Stomach smooth muscle (tissue), 2 donors: ENCODE data around the gene FHOD3.

Experiments used
- H3K27ac ChIP-seq: one replicate; pipeline ENCODE4 v1.7.0; 2013; ENCODE audit warnings: mild to moderate bottlenecking, low read length, inconsistent platforms
- H3K27me3 ChIP-seq, 2 donors: one replicate each; pipeline ENCODE4 v1.7.0; 2013; ENCODE audit warnings: low read length in 2 of 2; ENCODE audit not compliant: insufficient read depth in 2 of 2, control insufficient read depth in 1 of 2
- H3K36me3 ChIP-seq, 2 donors: one replicate each; pipeline ENCODE4 v1.7.0; 2013; ENCODE audit warnings: low read length in 2 of 2; ENCODE audit not compliant: control insufficient read depth in 2 of 2, insufficient read depth in 2 of 2
- H3K4me1 ChIP-seq: one replicate; pipeline ENCODE4 v1.7.0; 2013; ENCODE audit warnings: low read length; ENCODE audit not compliant: control insufficient read depth, insufficient read depth
- H3K4me3 ChIP-seq, 2 donors: one replicate each; pipeline ENCODE4 v1.7.0; 2013; ENCODE audit warnings: low read length in 2 of 2
- H3K9ac ChIP-seq, 2 donors: one replicate each; pipeline ENCODE4 v1.7.0; 2013; ENCODE audit warnings: low read length in 2 of 2, mild to moderate bottlenecking in 1 of 2
- H3K9me3 ChIP-seq, 2 donors: one replicate each; pipeline ENCODE4 v1.7.0; 2013; ENCODE audit warnings: low read length in 2 of 2; ENCODE audit not compliant: control insufficient read depth in 2 of 2
- donor health status: healthy.
- donor health status: Pancreatic carcinoma.

FHOD3 gene

DNA sequence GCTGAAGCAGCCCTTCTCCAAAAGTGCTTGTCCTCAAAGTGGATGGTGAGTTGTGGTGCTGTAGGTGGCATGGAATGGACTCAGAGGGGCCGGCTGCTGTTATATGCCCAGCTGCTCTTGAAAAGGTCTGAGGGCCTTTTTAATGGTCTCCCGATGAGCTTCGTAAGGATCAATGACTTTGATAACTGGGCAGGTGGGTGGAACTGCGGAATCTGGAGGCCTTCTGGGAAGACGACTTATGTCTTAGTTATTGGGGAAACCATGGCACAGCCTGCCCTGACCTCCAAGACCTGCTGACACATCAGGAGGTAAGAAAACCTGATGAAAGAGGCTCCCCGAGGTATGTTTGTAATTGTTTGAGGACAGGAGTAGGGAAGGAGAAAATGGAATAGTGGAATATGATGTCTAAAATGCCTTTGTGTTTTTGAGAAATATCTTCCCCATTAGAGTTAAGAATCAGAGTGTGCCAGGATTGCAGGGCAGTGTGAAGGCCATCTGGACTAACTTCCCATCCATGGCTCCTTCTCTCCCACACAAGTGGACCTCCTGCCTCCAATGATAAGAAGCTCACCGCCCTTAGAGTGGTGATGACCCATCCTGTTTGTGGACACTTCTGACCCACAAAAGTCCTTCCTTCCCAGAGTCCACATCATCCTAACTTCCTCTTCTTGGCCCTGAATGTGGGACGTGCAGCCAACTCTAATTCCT lies 236.1 kb downstream of the FHOD3 start:
- no peaks in the 10 kb centered on the region for H3K9me3 ChIP-seq
- H3K27ac ChIP-seq: no peak overlapping the region
- H3K4me1 ChIP-seq: no peaks in the 10 kb centered on the region
- no peak overlapping the region for H3K4me3 ChIP-seq
- H3K27me3 ChIP-seq: no peaks in the 10 kb centered on the region
- H3K36me3 ChIP-seq: no peaks in the 10 kb centered on the region
- no peak overlapping the region for H3K9ac ChIP-seq

- no peaks in the 10 kb centered on the region for H3K4me1 ChIP-seq
- H3K4me3 ChIP-seq: no peak overlapping the region
- no peak overlapping the region for H3K27ac ChIP-seq
- H3K9me3 ChIP-seq: no peaks in the 10 kb centered on the region
- H3K27me3 ChIP-seq: no peaks in the 10 kb centered on the region
- H3K36me3 ChIP-seq: no peaks in the 10 kb centered on the region
- no peak overlapping the region for H3K9ac ChIP-seq
Measured at GRCh38 chr18:36534154-36534688, 236.7 kb downstream of the FHOD3 start.

DNA sequence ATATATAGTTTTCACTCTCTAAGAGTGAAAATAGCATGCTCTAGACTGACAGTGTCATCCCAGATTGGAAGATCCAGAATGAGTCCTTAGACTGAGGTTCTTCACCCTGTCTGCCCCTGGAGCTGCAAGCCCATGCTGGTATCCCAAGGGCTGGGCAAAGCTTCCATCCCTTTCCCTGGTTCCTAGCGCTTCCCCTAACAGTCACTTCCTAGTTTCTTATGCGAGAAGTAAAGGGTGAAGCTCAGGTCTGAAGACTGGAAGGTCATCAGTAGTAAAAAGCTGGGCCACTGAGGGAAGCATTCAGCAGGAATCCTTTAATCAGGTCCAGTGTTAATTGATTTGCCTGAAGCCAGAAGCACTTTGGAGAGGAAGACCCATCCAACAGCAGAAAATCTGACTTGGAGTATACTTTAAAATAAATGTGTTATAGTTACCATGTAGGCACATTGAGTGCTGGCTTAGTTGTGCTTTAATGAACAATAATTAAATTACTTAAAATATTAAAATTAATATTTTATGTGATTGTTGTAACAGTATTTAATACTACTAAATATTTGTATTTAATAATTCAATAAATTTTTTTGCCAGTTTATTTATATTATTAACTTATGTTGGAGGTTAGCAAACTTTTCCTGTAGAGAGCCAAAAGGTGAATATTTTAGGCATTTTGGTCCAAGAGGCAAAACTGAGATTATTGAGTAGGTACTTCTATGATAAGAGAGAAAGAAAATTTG lies 237.9 kb downstream of the FHOD3 start:
- no peaks in the 10 kb centered on the region for H3K27me3 ChIP-seq
- H3K9me3 ChIP-seq: no peaks in the 10 kb centered on the region
- no peaks in the 10 kb centered on the region for H3K36me3 ChIP-seq
- no peaks in the 10 kb centered on the region for H3K4me1 ChIP-seq
- H3K4me3 ChIP-seq: no peak overlapping the region
- H3K9ac ChIP-seq: no peak overlapping the region
- no peak overlapping the region for H3K27ac ChIP-seq

- Histone ChIP-seq H3K4me3 (no peak overlapping the region), H3K9ac (no peak overlapping the region), H3K27me3 (no peaks in the 10 kb centered on the region), H3K9me3 (no peaks in the 10 kb centered on the region), H3K4me1 (no peaks in the 10 kb centered on the region), H3K36me3 (no peaks in the 10 kb centered on the region), H3K27ac (no peak overlapping the region)
Measured at GRCh38 chr18:36536426-36536825, 238.9 kb downstream of the FHOD3 start.

GRCh38 chr18:36537289-36537688 lies 239.8 kb downstream of the FHOD3 start:
- no peaks in the 10 kb centered on the region for H3K9me3 ChIP-seq
- no peaks in the 10 kb centered on the region for H3K27me3 ChIP-seq
- no peaks in the 10 kb centered on the region for H3K4me1 ChIP-seq
- H3K4me3 ChIP-seq: no peak overlapping the region
- no peak overlapping the region for H3K27ac ChIP-seq
- H3K36me3 ChIP-seq: no peaks in the 10 kb centered on the region
- H3K9ac ChIP-seq: no peak overlapping the region

DNA sequence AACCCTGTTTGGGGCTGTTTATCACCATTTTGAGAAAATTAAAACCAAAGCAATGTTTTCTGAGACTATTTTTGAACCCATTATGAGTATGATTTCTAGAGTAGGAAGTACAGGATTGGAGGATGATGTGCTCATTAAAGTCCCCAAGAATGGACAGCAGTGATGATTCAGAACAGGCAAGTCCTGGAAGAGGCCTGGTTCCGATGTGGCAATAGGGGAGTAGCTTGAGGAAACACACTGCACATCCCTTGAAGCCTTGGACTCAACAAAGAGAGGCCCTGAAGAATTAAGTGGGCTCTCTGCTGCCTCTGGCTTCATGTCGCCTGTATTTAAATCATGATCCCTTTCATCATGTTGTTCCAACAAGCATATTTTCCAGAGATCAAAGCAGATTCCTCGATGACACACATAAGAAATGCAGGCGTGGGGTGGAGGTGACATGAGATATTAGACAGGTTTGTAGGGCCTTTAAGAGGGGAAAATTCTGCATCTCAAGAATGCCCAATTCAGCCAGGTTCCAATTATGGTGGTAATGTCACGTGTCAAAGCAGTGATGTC lies 242.2 kb downstream of the FHOD3 start:
- Histone ChIP-seq H3K27me3 (no peaks in the 10 kb centered on the region), H3K36me3 (no peaks in the 10 kb centered on the region), H3K9me3 (no peaks in the 10 kb centered on the region), H3K4me1 (peaks cover 10% of the 10 kb centered on the region), H3K9ac (no peak overlapping the region), H3K27ac (no peak overlapping the region), H3K4me3 (no peak overlapping the region)

- peaks cover 10% of the 10 kb centered on the region for H3K4me1 ChIP-seq
- no peak overlapping the region for H3K27ac ChIP-seq
- H3K27me3 ChIP-seq: no peaks in the 10 kb centered on the region
- no peak overlapping the region for H3K9ac ChIP-seq
- no peak overlapping the region for H3K4me3 ChIP-seq
- H3K36me3 ChIP-seq: no peaks in the 10 kb centered on the region
- H3K9me3 ChIP-seq: no peaks in the 10 kb centered on the region
Measured at GRCh38 chr18:36543030-36543429, 245.5 kb downstream of the FHOD3 start.

DNA sequence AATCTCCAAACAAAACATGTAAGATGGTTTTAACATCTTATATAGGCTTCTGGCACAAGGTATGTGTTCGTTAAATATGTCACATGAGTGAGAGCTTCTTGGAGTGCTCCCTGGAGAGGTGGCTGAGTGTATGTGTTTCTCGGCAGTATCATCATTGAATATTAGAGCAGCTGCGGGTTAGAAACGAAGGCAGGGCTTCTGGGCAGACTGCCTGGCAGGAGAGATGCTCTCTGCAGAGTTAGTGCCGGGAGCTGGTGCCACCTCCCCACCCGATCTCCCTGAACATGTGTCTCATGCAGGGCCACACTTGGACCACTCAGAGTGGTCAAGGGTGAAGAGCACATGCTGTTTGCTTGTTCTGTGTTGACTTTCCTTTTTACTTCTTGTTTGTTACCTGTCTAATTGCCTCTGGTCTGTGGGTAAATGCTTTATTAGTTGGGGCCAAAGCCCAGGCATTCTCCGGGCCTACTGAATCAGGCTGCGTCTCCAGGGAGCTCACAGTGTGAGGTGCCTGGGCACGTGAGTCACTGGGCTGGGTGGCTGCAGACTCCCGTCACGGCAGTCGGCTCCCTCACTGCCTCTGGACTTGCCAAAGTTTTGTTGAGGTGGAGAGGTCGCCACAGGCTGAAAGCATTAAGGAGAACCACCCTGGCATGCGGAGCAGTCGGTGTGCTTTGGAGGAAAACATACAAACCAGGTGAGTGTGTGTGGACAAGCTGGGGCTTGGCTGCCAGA lies 246.6 kb downstream of the FHOD3 start:
- H3K36me3 ChIP-seq: no peaks in the 10 kb centered on the region
- peaks cover 10% of the 10 kb centered on the region for H3K4me1 ChIP-seq
- H3K27ac ChIP-seq: no peak overlapping the region
- H3K9ac ChIP-seq: no peak overlapping the region
- H3K9me3 ChIP-seq: no peaks in the 10 kb centered on the region
- H3K4me3 ChIP-seq: peak overlapping the region in 1 of 2 donors; percentile 15
- H3K27me3 ChIP-seq: no peaks in the 10 kb centered on the region

- Histone ChIP-seq H3K4me3 (no peak overlapping the region), H3K27me3 (no peaks in the 10 kb centered on the region), H3K36me3 (no peaks in the 10 kb centered on the region), H3K4me1 (peaks cover 10% of the 10 kb centered on the region), H3K27ac (no peak overlapping the region), H3K9ac (no peak overlapping the region), H3K9me3 (no peaks in the 10 kb centered on the region)
Measured at GRCh38 chr18:36545821-36546427, 248.4 kb downstream of the FHOD3 start.

DNA sequence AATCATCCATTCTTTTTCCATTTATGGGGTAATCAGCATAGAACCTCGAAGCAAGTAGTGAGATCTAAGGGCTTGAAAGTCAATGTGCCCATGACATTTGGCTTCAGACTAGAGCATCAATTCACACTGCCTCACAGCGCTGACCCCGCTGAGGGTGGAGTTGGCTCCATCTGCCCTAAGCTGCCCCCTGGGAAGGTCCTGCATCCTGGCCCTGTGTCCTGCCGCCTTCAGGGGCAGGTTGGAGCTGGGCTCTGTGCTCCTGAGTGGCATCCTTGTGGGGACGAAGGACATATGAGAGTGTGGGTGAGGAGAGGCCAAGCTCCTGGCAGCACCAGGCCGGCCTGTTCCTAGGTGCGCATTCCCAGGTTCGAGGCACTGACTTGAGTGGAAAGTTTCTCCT lies 249.4 kb downstream of the FHOD3 start:
- no peaks in the 10 kb centered on the region for H3K36me3 ChIP-seq
- no peak overlapping the region for H3K4me3 ChIP-seq
- H3K9me3 ChIP-seq: no peaks in the 10 kb centered on the region
- H3K27ac ChIP-seq: no peak overlapping the region
- H3K27me3 ChIP-seq: no peaks in the 10 kb centered on the region
- no peak overlapping the region for H3K9ac ChIP-seq
- peaks cover 10% of the 10 kb centered on the region for H3K4me1 ChIP-seq
